SJCRH30 (cell line): ENCODE results near the gene ABLIM1. TPM values are rescaled to one million over a fixed set of nuclear protein-coding genes. Genes with fewer than 3 reads are reported as not detected.

ENCODE experiments used
- DNase-seq, 2 experiments: peaks; one replicate each; pipeline ENCODE4 v3.0.0-alpha.2; 2015 to 2020
- H3K27ac ChIP-seq: fragments of 250-450 bp; sonication (Bioruptor Pico); 2 replicates; pipeline ENCODE4 v1.5.1; 2020; ENCODE audit warnings: mild to moderate bottlenecking, moderate library complexity
- H3K27me3 ChIP-seq: fragments of 250-450 bp; sonication (Bioruptor Pico); 2 replicates; pipeline ENCODE4 v1.5.1; 2020; ENCODE audit warnings: mild to moderate bottlenecking, moderate library complexity
- H3K36me3 ChIP-seq: fragments of 250-450 bp; sonication (Bioruptor Pico); 2 replicates; pipeline ENCODE4 v1.5.1; 2020; ENCODE audit warnings: mild to moderate bottlenecking, moderate library complexity
- H3K4me1 ChIP-seq: fragments of 250-450 bp; sonication (Bioruptor Pico); 2 replicates; pipeline ENCODE4 v1.5.1; 2020; ENCODE audit warnings: mild to moderate bottlenecking, moderate library complexity
- H3K4me3 ChIP-seq: fragments of 250-450 bp; sonication (Bioruptor Pico); 2 replicates; pipeline ENCODE4 v1.5.1; 2020; ENCODE audit warnings: mild to moderate bottlenecking, moderate library complexity
- H3K9me3 ChIP-seq: fragments of 250-450 bp; sonication (Bioruptor Pico); replicated peaks from 2 replicates; pipeline ENCODE4 v1.5.1; 2020; ENCODE audit warnings: mild to moderate bottlenecking, moderate library complexity
- total RNA-seq: library from RNA; depleted of rRNA; stranded (reverse); fragments of >200 nt; shearing (Covaris generic); gene quantifications from 2 replicates; pipeline ENCODE4 v1.2.3, GENCODE V29; 2014

The ABLIM1 gene
- total RNA-seq, 1 experiment from 2014 or later: 23.9 TPM

- Histone ChIP-seq H3K27me3 (no peaks in the 10 kb centered on the region), H3K27ac (peak overlapping the region; percentile 46), H3K4me1 (peaks cover 47% of the 10 kb centered on the region), H3K36me3 (no peaks in the 10 kb centered on the region), H3K4me3 (peak overlapping the region; percentile 39), H3K9me3 (no peaks in the 10 kb centered on the region)
- peak; percentile 23 to 68 for DNase-seq
These were observed 26.7 kb upstream of the ABLIM1 start for GRCh38 chr10:114684822-114685209.

- H3K4me1 ChIP-seq: peaks cover 47% of the 10 kb centered on the region
- no peaks in the 10 kb centered on the region for H3K9me3 ChIP-seq
- DNase-seq: peak; percentile 58 to 64
- no peaks in the 10 kb centered on the region for H3K27me3 ChIP-seq
- peak overlapping the region; percentile 39 for H3K4me3 ChIP-seq
- no peaks in the 10 kb centered on the region for H3K36me3 ChIP-seq
- peak overlapping the region; percentile 46 for H3K27ac ChIP-seq
These were observed 26.2 kb upstream of the ABLIM1 start for GRCh38 chr10:114684084-114684821.

GRCh38 chr10:114683593-114683992 is 25.5 kb upstream of the ABLIM1 start:
- DNase-seq: no peak
- peak overlapping the region; percentile 39 for H3K4me3 ChIP-seq
- peaks cover 48% of the 10 kb centered on the region for H3K4me1 ChIP-seq
- H3K9me3 ChIP-seq: no peaks in the 10 kb centered on the region
- no peaks in the 10 kb centered on the region for H3K27me3 ChIP-seq
- H3K36me3 ChIP-seq: no peaks in the 10 kb centered on the region
- H3K27ac ChIP-seq: peak overlapping the region; percentile 42

GRCh38 chr10:114683162-114683561 is 25.1 kb upstream of the ABLIM1 start:
- peak overlapping the region; percentile 39 for H3K4me3 ChIP-seq
- H3K36me3 ChIP-seq: no peaks in the 10 kb centered on the region
- no peaks in the 10 kb centered on the region for H3K27me3 ChIP-seq
- DNase-seq: peak; percentile 17 to 42
- no peaks in the 10 kb centered on the region for H3K9me3 ChIP-seq
- peak overlapping the region; percentile 42 for H3K27ac ChIP-seq
- H3K4me1 ChIP-seq: peaks cover 50% of the 10 kb centered on the region

GRCh38 chr10:114682532-114682931 is 24.5 kb upstream of the ABLIM1 start:
- Histone ChIP-seq H3K4me1 (peaks cover 50% of the 10 kb centered on the region), H3K27me3 (no peaks in the 10 kb centered on the region), H3K9me3 (no peaks in the 10 kb centered on the region), H3K4me3 (peak overlapping the region; percentile 39), H3K36me3 (no peaks in the 10 kb centered on the region), H3K27ac (peak overlapping the region; percentile 42)
- DNase-seq: peak in 1 of 2 experiments; percentile 37

GRCh38 chr10:114682121-114682520 is 24.0 kb upstream of the ABLIM1 start:
- peak in 1 of 2 experiments; percentile 64 for DNase-seq
- H3K36me3 ChIP-seq: no peaks in the 10 kb centered on the region
- H3K27me3 ChIP-seq: no peaks in the 10 kb centered on the region
- peak overlapping the region; percentile 39 for H3K4me3 ChIP-seq
- H3K27ac ChIP-seq: peak overlapping the region; percentile 42
- peaks cover 50% of the 10 kb centered on the region for H3K4me1 ChIP-seq
- H3K9me3 ChIP-seq: no peaks in the 10 kb centered on the region

- Histone ChIP-seq H3K27me3 (no peaks in the 10 kb centered on the region), H3K36me3 (no peaks in the 10 kb centered on the region), H3K9me3 (no peaks in the 10 kb centered on the region), H3K27ac (peak overlapping the region; percentile 42), H3K4me3 (no peak overlapping the region; the same call in 1 of the 2 replicates), H3K4me1 (peaks cover 50% of the 10 kb centered on the region)
- peak; percentile 58 to 69 for DNase-seq
These were observed 23.5 kb upstream of the ABLIM1 start for GRCh38 chr10:114681542-114681941.

- Histone ChIP-seq H3K4me1 (peaks cover 45% of the 10 kb centered on the region), H3K27ac (no peak overlapping the region), H3K9me3 (no peaks in the 10 kb centered on the region), H3K36me3 (no peaks in the 10 kb centered on the region), H3K4me3 (no peak overlapping the region), H3K27me3 (no peaks in the 10 kb centered on the region)
- peak in 1 of 2 experiments; percentile 36 for DNase-seq
These were observed 22.6 kb upstream of the ABLIM1 start for GRCh38 chr10:114680543-114681117.

GRCh38 chr10:114679552-114679951 is 21.5 kb upstream of the ABLIM1 start:
- H3K9me3 ChIP-seq: no peaks in the 10 kb centered on the region
- no peaks in the 10 kb centered on the region for H3K36me3 ChIP-seq
- no peaks in the 10 kb centered on the region for H3K27me3 ChIP-seq
- H3K4me3 ChIP-seq: no peak overlapping the region
- DNase-seq: no peak
- H3K4me1 ChIP-seq: peaks cover 38% of the 10 kb centered on the region
- H3K27ac ChIP-seq: no peak overlapping the region

- H3K27ac ChIP-seq: no peak overlapping the region
- H3K4me3 ChIP-seq: no peak overlapping the region
- no peaks in the 10 kb centered on the region for H3K36me3 ChIP-seq
- no peak for DNase-seq
- H3K4me1 ChIP-seq: peaks cover 34% of the 10 kb centered on the region
- no peaks in the 10 kb centered on the region for H3K27me3 ChIP-seq
- H3K9me3 ChIP-seq: no peaks in the 10 kb centered on the region
These were observed 20.7 kb upstream of the ABLIM1 start for GRCh38 chr10:114678820-114679219.

GRCh38 chr10:114678336-114678735 is 20.3 kb upstream of the ABLIM1 start:
- DNase-seq: no peak
- no peaks in the 10 kb centered on the region for H3K36me3 ChIP-seq
- no peak overlapping the region for H3K27ac ChIP-seq
- H3K27me3 ChIP-seq: no peaks in the 10 kb centered on the region
- H3K4me3 ChIP-seq: no peak overlapping the region
- H3K9me3 ChIP-seq: no peaks in the 10 kb centered on the region
- H3K4me1 ChIP-seq: peaks cover 29% of the 10 kb centered on the region

- no peaks in the 10 kb centered on the region for H3K36me3 ChIP-seq
- DNase-seq: no peak
- no peaks in the 10 kb centered on the region for H3K9me3 ChIP-seq
- H3K27me3 ChIP-seq: no peaks in the 10 kb centered on the region
- H3K4me1 ChIP-seq: 0 out of 2 replicates have a peak, but pooled peaks cover 3% of the 10 kb centered on the region
- H3K4me3 ChIP-seq: no peak overlapping the region
- H3K27ac ChIP-seq: no peak overlapping the region
These were observed 16.3 kb upstream of the ABLIM1 start for GRCh38 chr10:114674346-114674745.

GRCh38 chr10:114669648-114670047 is 11.6 kb upstream of the ABLIM1 start:
- H3K27me3 ChIP-seq: no peaks in the 10 kb centered on the region
- 0 out of 2 replicates have a peak, but pooled peaks cover 3% of the 10 kb centered on the region for H3K4me1 ChIP-seq
- H3K27ac ChIP-seq: no peak overlapping the region
- H3K36me3 ChIP-seq: no peaks in the 10 kb centered on the region
- H3K9me3 ChIP-seq: no peaks in the 10 kb centered on the region
- DNase-seq: no peak
- no peak overlapping the region for H3K4me3 ChIP-seq

GRCh38 chr10:114668375-114669080 is 10.5 kb upstream of the ABLIM1 start:
- no peaks in the 10 kb centered on the region for H3K27me3 ChIP-seq
- no peak overlapping the region for H3K4me3 ChIP-seq
- 0 out of 2 replicates have a peak, but pooled peaks cover 3% of the 10 kb centered on the region for H3K4me1 ChIP-seq
- no peaks in the 10 kb centered on the region for H3K36me3 ChIP-seq
- no peaks in the 10 kb centered on the region for H3K9me3 ChIP-seq
- H3K27ac ChIP-seq: no peak overlapping the region
- DNase-seq: no peak

- Histone ChIP-seq H3K27ac (no peak overlapping the region), H3K4me3 (no peak overlapping the region), H3K36me3 (no peaks in the 10 kb centered on the region), H3K4me1 (0 out of 2 replicates have a peak, but pooled peaks cover 3% of the 10 kb centered on the region), H3K9me3 (no peaks in the 10 kb centered on the region), H3K27me3 (no peaks in the 10 kb centered on the region)
- no peak for DNase-seq
These were observed 7.8 kb upstream of the ABLIM1 start for GRCh38 chr10:114665873-114666272.
